ENCODE results near the gene IL13RA1.

Gene IL13RA1

GRCh38 chrX:118726887-118727685, at the start of gene IL13RA1:
Gene IL13RA1 (plus strand): TSS chrX:118727606. CDS start chrX:118727639, 33 bp downstream.
- no peak for TF ChIP-seq CTCF (conservative IDR thresholded peaks at IDR 0.05; ENCODE audit: low read depth, low read length)
- H3K4me2 ChIP-seq, result peak within 1 kb of the TSS; percentile 79
- H3K27me3 ChIP-seq (ENCODE audit: insufficient read depth, low read depth), result no peaks in the 10 kb centered on the region
- H3K4me1 ChIP-seq (ENCODE audit: low read depth, poor library complexity, severe bottlenecking), result peaks cover 5% of the 10 kb centered on the region
- no peaks in the 10 kb centered on the region for H3K79me2 ChIP-seq (ENCODE audit: insufficient read depth, low read depth)
- H4K20me1 ChIP-seq (ENCODE audit: insufficient read depth), result no peaks in the 10 kb centered on the region
- peak within 1 kb of the TSS; percentile 95 for H2AFZ ChIP-seq (ENCODE audit: low read depth)
- H3K9ac ChIP-seq, result peak within 1 kb of the TSS; percentile 44; the same call in 1 of the 2 replicates
- H3K4me3 ChIP-seq (IDR thresholded peaks at IDR 0.05; ENCODE audit: insufficient read depth, low read depth, low read length), result no peak within 1 kb of the TSS
- H3K36me3 ChIP-seq (ENCODE audit: insufficient read depth), result no peaks in the 10 kb centered on the region
- H3K27ac ChIP-seq, result no peak within 1 kb of the TSS

- H3K4me2 ChIP-seq, result no peak overlapping the region
- no peak overlapping the region for H3K27ac ChIP-seq
- H3K4me1 ChIP-seq (ENCODE audit: low read depth, poor library complexity, severe bottlenecking), result no peaks in the 10 kb centered on the region
- H3K27me3 ChIP-seq (ENCODE audit: insufficient read depth, low read depth), result no peaks in the 10 kb centered on the region
- no peak overlapping the region for H3K9ac ChIP-seq
- H4K20me1 ChIP-seq (ENCODE audit: insufficient read depth), result no peaks in the 10 kb centered on the region
- no peak overlapping the region for H2AFZ ChIP-seq (ENCODE audit: low read depth)
- H3K79me2 ChIP-seq (ENCODE audit: insufficient read depth, low read depth), result no peaks in the 10 kb centered on the region
- H3K36me3 ChIP-seq (ENCODE audit: insufficient read depth), result no peaks in the 10 kb centered on the region
- TF ChIP-seq CTCF (conservative IDR thresholded peaks at IDR 0.05; ENCODE audit: low read depth, low read length), result no peak
- H3K4me3 ChIP-seq (IDR thresholded peaks at IDR 0.05; ENCODE audit: insufficient read depth, low read depth, low read length), result no peak overlapping the region
Measured at GRCh38 chrX:118679290-118679689, 48.1 kb upstream of the IL13RA1 start.

GRCh38 chrX:118682258-118683014, 45.0 kb upstream of the IL13RA1 start:
- H2AFZ ChIP-seq (ENCODE audit: low read depth), result no peak overlapping the region
- no peak overlapping the region for H3K4me2 ChIP-seq
- H3K4me1 ChIP-seq (ENCODE audit: low read depth, poor library complexity, severe bottlenecking), result no peaks in the 10 kb centered on the region
- no peak overlapping the region for H3K4me3 ChIP-seq (IDR thresholded peaks at IDR 0.05; ENCODE audit: insufficient read depth, low read depth, low read length)
- H3K27me3 ChIP-seq (ENCODE audit: insufficient read depth, low read depth), result no peaks in the 10 kb centered on the region
- TF ChIP-seq CTCF (conservative IDR thresholded peaks at IDR 0.05; ENCODE audit: low read depth, low read length), result no peak
- no peaks in the 10 kb centered on the region for H3K79me2 ChIP-seq (ENCODE audit: insufficient read depth, low read depth)
- no peaks in the 10 kb centered on the region for H3K36me3 ChIP-seq (ENCODE audit: insufficient read depth)
- no peak overlapping the region for H3K9ac ChIP-seq
- H4K20me1 ChIP-seq (ENCODE audit: insufficient read depth), result no peaks in the 10 kb centered on the region
- H3K27ac ChIP-seq, result no peak overlapping the region

- Histone ChIP-seq H3K79me2 (ENCODE audit: insufficient read depth, low read depth) (no peaks in the 10 kb centered on the region), H3K27me3 (ENCODE audit: insufficient read depth, low read depth) (no peaks in the 10 kb centered on the region), H3K36me3 (ENCODE audit: insufficient read depth) (no peaks in the 10 kb centered on the region), H3K27ac (no peak overlapping the region), H3K9ac (no peak overlapping the region), H3K4me3 (IDR thresholded peaks at IDR 0.05; ENCODE audit: insufficient read depth, low read depth, low read length) (no peak overlapping the region), H3K4me1 (ENCODE audit: low read depth, poor library complexity, severe bottlenecking) (no peaks in the 10 kb centered on the region), H3K4me2 (no peak overlapping the region), H4K20me1 (ENCODE audit: insufficient read depth) (no peaks in the 10 kb centered on the region), H2AFZ (ENCODE audit: low read depth) (no peak overlapping the region)
- no peak for TF ChIP-seq CTCF (conservative IDR thresholded peaks at IDR 0.05; ENCODE audit: low read depth, low read length)
Measured at GRCh38 chrX:118685393-118685792, 42.0 kb upstream of the IL13RA1 start.
